ENCODE results near the gene GUCA2A. TPM values are rescaled to one million over a fixed set of nuclear protein-coding genes. Genes with fewer than 3 reads are reported as not detected.

GUCA2A gene
- total RNA-seq, 1 donor from 2014 or later: not detected

DNA sequence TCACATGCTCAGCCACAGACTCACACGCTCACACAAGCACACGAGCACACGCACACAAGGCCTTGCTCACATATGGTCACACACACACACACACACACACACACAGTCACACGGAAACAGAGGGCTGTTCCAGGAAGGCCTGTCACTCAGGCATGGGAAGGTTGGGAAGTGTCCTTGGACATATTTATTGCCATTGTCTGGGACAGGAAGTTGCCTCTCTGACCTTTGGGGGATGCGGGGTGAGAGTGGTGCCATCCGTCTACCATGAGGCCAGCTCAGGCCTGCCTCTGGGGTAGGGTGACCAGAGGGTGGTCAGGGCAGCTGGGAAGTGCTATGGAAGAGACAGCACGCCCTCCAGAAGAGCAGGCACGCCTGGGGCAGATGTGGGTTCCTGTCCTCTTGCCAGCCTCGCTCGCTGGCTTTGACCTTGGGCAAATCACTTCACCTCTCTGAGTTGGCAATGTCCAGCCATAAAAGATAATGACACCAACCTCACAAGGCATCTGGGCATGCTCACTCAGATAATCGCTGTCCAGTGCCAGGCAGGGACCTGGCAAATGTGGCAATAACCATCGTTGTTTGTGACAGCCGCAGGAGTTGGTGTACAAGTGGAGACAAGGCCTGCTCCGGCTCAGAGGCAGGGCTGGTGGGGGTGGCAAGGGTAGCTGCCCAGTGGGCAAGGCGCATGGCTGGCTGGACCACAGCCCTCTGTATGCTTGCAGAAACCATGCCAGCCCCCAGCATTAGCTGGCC lies 8.0 kb upstream of the GUCA2A start:
- peak overlapping the region; percentile 95 for H3K27ac ChIP-seq (replicated peaks)
- H3K4me1 ChIP-seq: peaks cover 49% of the 10 kb centered on the region
- no peak overlapping the region for H3K4me3 ChIP-seq
- peak; percentile 64 for DNase-seq
- no peaks in the 10 kb centered on the region for H3K27me3 ChIP-seq (ENCODE audit: low read depth)
- H3K9me3 ChIP-seq (replicated peaks): no peaks in the 10 kb centered on the region
- H3K36me3 ChIP-seq: no peaks in the 10 kb centered on the region
- intact Hi-C loops (cut with micrococcal nuclease): no loop called here
- TF ChIP-seq, protein P1, sequence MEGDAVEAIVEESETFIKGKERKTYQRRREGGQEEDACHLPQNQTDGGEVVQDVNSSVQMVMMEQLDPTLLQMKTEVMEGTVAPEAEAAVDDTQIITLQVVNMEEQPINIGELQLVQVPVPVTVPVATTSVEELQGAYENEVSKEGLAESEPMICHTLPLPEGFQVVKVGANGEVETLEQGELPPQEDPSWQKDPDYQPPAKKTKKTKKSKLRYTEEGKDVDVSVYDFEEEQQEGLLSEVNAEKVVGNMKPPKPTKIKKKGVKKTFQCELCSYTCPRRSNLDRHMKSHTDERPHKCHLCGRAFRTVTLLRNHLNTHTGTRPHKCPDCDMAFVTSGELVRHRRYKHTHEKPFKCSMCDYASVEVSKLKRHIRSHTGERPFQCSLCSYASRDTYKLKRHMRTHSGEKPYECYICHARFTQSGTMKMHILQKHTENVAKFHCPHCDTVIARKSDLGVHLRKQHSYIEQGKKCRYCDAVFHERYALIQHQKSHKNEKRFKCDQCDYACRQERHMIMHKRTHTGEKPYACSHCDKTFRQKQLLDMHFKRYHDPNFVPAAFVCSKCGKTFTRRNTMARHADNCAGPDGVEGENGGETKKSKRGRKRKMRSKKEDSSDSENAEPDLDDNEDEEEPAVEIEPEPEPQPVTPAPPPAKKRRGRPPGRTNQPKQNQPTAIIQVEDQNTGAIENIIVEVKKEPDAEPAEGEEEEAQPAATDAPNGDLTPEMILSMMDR (IDR thresholded peaks at IDR 0.05; ENCODE audit: borderline replicate concordance): no peak

DNA sequence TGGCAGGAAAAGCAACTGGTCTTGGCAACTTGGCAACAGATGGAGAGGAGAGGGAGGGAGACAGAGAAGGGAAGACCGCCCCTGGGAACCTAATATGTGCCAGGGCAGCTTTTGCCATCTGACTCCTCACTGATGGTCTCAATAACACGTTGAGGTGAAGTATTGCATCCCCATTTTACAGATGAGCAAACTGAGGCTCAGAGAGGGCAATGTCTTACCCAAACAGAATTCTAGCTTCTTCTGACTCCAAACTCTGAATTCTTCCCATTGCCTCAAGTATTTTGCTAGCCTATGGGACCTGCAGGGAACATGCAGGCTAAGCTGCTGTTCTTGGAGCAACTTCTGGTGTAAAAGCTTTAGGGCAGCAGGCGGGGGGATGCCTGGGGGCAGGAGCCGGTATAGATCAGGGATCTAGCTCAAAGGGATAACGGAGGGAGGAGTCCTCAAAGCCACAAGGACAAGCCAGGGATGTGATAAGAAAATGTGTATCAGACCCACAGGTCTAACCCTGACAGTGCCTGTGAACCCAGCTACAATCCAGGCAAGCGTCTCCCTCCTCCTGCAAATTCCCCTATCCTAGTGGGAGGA lies 7.2 kb upstream of the GUCA2A start:
- Histone ChIP-seq H3K27me3 (ENCODE audit: low read depth) (no peaks in the 10 kb centered on the region), H3K4me3 (no peak overlapping the region), H3K27ac (replicated peaks) (peak overlapping the region; percentile 95), H3K4me1 (peaks cover 49% of the 10 kb centered on the region), H3K9me3 (replicated peaks) (no peaks in the 10 kb centered on the region), H3K36me3 (no peaks in the 10 kb centered on the region)
- intact Hi-C loops (cut with micrococcal nuclease): no loop called here
- no peak for DNase-seq
- TF ChIP-seq, protein P1 (IDR thresholded peaks at IDR 0.05; ENCODE audit: borderline replicate concordance): no peak

DNA sequence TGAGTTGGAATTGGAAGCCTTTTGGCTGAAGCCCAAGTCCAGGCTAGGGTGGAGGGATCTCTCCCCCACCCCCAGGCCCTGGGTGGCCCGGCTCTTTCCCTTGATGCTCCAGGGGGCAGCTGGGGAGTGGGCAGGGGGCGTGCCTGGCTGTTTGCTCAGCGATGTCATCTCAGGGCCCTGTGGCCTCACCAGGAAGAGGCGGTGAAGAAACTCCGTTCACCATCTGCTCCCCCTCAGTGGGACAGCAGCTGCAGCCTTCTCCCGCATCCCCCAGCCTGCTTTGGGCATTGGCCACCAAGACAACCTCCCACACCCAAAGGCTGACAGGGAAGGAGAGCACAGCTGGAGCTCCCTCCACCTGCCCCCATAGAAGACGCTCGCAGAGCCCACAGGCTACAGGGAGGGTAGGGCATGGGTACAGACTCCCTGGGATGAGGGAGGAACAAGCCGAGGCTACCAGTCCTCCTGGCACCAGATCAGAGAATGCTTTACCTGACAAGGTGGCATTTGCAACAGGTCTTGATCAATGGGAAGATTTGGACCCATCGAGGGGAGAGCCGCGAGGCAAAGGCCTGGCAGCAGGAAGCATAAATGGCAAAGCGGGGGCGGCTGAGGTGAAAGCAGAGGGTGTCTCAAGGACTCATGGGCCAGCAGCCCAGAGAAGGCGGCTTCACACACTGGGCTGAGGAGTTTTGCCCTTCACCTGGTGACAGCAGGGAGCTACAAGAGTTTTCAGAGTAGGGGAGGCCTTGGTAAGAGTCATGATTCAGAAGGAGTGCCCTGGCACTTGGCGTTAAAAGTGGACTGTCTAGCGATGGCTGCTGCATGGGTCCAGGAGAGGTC lies 6.5 kb upstream of the GUCA2A start:
- peaks cover 55% of the 10 kb centered on the region for H3K4me1 ChIP-seq
- intact Hi-C loops (cut with micrococcal nuclease): no loop called here
- H3K27ac ChIP-seq (replicated peaks): peak overlapping the region; percentile 95
- TF ChIP-seq, protein P1 (IDR thresholded peaks at IDR 0.05; ENCODE audit: borderline replicate concordance): no peak
- no peak for DNase-seq
- no peaks in the 10 kb centered on the region for H3K36me3 ChIP-seq
- H3K27me3 ChIP-seq (ENCODE audit: low read depth): no peaks in the 10 kb centered on the region
- no peak overlapping the region for H3K4me3 ChIP-seq
- no peaks in the 10 kb centered on the region for H3K9me3 ChIP-seq (replicated peaks)

DNA sequence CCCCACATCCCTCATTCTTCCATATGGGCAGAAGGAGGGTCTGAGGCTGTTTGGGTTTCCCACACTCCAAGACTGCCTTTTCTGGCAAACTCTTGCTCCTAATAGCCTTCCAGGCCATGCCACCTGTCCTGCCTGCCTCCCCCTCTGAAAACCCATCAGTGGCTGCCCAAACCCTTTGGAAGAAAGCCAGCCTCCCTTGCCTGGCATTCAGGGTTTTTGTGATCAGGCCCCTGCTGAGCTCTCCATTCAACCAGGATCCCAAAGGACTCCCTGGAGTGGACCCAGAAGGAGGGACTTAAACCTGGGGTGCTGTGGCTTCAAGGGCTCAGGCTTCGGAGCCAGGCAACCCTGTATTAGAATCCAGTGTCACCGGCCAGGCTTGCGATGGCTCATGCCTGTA lies 4.2 kb upstream of the GUCA2A start:
- intact Hi-C loops (cut with micrococcal nuclease): no loop called here
- Histone ChIP-seq H3K4me3 (no peak overlapping the region), H3K9me3 (replicated peaks) (no peaks in the 10 kb centered on the region), H3K27me3 (ENCODE audit: low read depth) (no peaks in the 10 kb centered on the region), H3K27ac (replicated peaks) (no peak overlapping the region), H3K36me3 (no peaks in the 10 kb centered on the region), H3K4me1 (peaks cover 69% of the 10 kb centered on the region)
- no peak for DNase-seq
- TF ChIP-seq, protein P1 (IDR thresholded peaks at IDR 0.05; ENCODE audit: borderline replicate concordance): no peak

DNA sequence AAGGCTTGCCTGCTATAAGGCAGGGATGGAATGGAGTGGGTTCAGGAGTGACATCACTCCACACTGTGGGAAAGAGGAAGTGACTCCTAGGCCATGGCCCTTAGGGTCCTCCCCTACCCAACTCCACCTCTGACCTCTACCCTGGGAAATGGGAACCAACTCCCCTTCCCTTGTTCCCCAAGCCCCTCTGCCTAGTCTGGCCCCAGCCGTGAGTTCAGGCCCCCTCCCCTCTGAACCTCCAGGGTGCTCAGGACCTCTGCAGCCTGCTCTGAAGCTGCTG lies 3.8 kb upstream of the GUCA2A start:
- peaks cover 69% of the 10 kb centered on the region for H3K4me1 ChIP-seq
- H3K27ac ChIP-seq (replicated peaks): no peak overlapping the region
- intact Hi-C loops (cut with micrococcal nuclease): no loop called here
- no peaks in the 10 kb centered on the region for H3K9me3 ChIP-seq (replicated peaks)
- DNase-seq: no peak
- H3K4me3 ChIP-seq: no peak overlapping the region
- H3K27me3 ChIP-seq (ENCODE audit: low read depth): no peaks in the 10 kb centered on the region
- TF ChIP-seq, protein P1 (IDR thresholded peaks at IDR 0.05; ENCODE audit: borderline replicate concordance): no peak
- no peaks in the 10 kb centered on the region for H3K36me3 ChIP-seq
